Left ventricle myocardium superior (tissue), 1 donor: ENCODE results near the gene SEMA3D. TPM values are rescaled to one million over a fixed set of nuclear protein-coding genes. Genes with fewer than 3 reads are reported as not detected.
A peak's percentile ranks its signal among the peaks of the same experiment; 100 is the strongest.

Experiments used
- ATAC-seq: fragments of 200-7000 bp; cut with Tn5 transposase; one replicate; pipeline ENCODE4 v1.9.1; 2020; ENCODE audit warnings: mild to moderate bottlenecking, moderate library complexity
- DNase-seq: peaks from one replicate; pipeline ENCODE4 v3.0.0-alpha.2; 2020
- intact Hi-C: fragments of 100-400 bp; cut with micrococcal nuclease; formaldehyde crosslinking; loops from one replicate; pipeline ENCODE4 v1.11.0; 2022
- long read RNA-seq: library from polyadenylated mRNA; unstranded; transcript quantifications from one replicate; pipeline ENCODE4 v2.0.0, GENCODE V29; 2021
- total RNA-seq: library from RNA; stranded (reverse); fragmentation: NEBNext Ultra II Directional; extraction: Animal tissue kit (Norgen Biotek cat#: 25700); gene quantifications from one replicate; pipeline ENCODE4 v1.2.1, GENCODE V29; 2021
- donor health status: DM: no; HTN: yes; CAD: no; lungs with severe emphysema.

SEMA3D gene
- total RNA-seq, result 0.94 TPM
- long read RNA-seq, partial matches to known transcripts, result 0 of 2 reads
- long read RNA-seq, other reads (novel, unspliced or antisense), result 2 of 2 reads

- intact Hi-C loops, result loop anchor here (10.0 kb wide), 1 partner anchor 142 kb away; no protein-coding TSS in a partner anchor
- peak; percentile 96 for ATAC-seq
- DNase-seq, result peak; percentile 79
Measured at GRCh38 chr7:85186521-85187241, at the start of gene SEMA3D. SEMA3D (minus strand) TSS chr7:85187056; CDS start chr7:85121891, 65,165 bp downstream.

DNA sequence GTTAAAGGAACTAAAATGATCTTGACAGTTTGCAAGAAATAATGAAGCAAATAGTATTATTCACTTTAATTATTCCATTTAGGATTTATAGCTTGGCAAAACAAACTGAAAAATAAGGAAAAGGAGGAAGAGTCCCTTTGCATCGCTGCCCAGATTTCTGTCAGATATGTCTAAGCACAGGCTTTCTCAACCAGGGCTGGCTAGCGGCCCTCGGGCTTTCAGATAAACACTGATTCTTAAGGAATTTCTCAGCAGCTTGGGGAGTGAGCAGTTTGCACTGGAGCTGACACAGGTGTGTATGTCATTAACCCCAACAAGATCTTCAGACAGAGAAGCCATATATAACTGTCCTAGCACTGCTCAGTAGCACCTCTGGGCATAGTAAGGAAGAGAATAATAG lies 47.9 kb upstream of the SEMA3D start:
- intact Hi-C loops, result no loop called here
- ATAC-seq, result no peak

DNA sequence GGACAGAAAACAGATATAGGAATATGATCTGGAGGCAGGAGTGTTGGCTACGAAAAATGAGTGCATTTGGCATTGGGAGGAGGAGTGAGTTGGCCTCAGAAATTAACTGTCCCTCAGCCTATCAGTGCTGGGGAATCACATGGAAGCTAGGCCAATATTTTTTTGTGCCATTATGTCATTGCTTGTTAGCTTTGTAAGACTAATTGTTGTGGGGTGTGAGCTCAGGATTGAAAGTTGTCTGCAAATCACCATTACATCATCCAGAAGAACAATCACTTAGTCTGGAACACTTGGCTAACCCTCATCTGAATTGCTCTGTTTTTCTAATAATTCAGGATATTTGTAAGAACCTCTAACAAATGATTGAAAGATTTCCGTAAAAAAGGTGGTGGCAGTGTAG lies 45.2 kb upstream of the SEMA3D start:
- intact Hi-C loops, result no loop called here
- no peak for DNase-seq
- ATAC-seq, result no peak

More for the DNA sequence above, 47.9 kb upstream of the SEMA3D start:
- DNase-seq, result no peak

GRCh38 chr7:85230623-85231022 lies 43.8 kb upstream of the SEMA3D start:
- ATAC-seq, result no peak
- DNase-seq, result no peak
- intact Hi-C loops, result no loop called here

DNA sequence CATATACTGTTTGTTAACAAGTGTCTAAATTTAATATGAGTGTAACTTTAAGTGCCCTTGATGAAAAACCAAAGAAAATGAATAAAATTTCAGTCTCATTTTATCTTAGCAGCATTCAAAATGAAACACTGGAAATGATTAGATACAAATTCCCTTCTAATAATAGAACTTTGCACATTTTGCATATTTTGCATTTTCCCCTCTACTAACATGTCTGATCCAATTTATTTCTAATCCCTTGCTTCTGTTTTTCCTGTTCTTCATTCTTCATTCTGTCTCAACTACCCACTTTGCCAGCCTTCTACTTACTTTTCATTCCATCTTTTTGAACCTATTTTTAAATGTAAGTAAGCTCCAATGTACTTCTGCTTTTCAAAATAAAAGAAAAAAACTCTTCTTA lies 42.7 kb upstream of the SEMA3D start:
- DNase-seq (no peak), ATAC-seq (no peak)
- intact Hi-C loops, result no loop called here

DNA sequence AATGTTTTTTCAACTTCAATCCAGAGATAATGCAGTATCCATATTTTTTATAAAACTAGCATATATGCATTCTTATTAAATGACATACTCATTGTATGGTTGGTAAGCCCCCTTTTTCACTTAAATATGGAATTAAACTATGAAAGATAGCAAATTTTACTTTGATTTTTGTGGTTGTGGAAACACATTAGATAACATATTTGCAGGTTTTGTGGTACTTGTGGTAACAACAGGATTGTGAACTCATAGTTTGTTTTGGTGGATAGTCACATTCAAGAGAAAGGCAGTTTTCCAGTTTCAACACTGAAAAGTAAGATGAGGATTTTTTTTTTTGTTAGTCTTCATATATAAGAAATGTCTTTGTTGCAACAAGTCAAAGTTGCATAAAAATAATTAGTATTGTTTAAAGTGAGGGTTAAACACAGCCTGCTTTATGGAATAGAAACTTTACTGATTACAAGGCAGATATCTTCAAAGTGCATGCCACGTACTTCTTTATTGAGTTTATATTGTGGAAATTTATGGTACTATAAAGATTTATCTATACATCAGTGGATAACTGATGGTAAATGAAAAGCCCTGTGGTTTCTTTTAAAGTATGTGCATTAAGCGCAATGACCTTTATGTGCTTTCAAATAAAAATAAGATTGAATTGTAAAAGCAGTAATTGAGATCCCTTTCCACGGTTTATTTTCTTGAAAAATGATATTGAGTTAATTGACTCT lies 39.7 kb upstream of the SEMA3D start:
- DNase-seq, result no peak
- intact Hi-C loops, result no loop called here
- no peak for ATAC-seq

DNA sequence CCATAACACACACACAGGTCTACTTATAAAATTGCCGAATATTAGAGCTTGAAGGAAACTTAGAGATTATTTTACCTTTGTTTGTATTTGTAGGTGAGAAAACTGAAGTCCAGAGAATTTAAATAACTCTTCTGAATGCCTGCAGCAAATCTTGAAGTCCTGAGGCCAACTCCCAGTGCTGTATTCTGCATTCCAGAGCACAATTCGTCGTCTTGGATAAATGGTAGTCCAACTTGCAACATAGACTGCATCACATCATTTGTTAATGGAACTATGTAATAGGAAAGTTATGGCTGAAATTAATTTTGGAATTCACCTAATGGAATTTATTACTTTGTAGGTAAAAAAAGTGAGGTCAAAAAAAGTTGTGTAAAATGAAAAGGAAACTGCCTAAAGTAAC lies 37.3 kb upstream of the SEMA3D start:
- ATAC-seq (no peak), DNase-seq (no peak)
- intact Hi-C loops, result no loop called here

GRCh38 chr7:85222522-85222921 lies 35.7 kb upstream of the SEMA3D start:
- ATAC-seq, result no peak
- no peak for DNase-seq
- intact Hi-C loops, result no loop called here

- intact Hi-C loops, result no loop called here
- DNase-seq (no peak), ATAC-seq (no peak)
Measured at GRCh38 chr7:85221796-85222195, 34.9 kb upstream of the SEMA3D start.

DNA sequence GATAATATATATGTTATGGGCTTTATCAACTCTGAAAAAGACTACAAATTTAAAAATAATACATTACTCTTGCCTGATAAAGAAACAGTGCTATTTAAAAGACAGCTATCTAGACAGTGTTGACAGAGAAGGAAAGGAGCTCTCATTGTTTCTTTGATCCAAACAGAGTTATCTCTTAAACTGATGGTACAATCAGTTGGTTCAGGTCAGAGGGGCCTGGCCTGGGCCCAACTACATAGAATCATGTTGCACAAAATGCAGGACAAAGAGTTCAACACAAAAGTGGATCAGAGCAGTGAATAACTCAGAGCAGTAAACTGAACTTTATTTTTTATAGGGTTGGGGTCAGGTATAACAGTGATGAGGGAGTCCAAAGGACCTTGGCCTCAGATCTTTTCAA lies 33.8 kb upstream of the SEMA3D start:
- intact Hi-C loops, result no loop called here
- no peak for DNase-seq
- ATAC-seq, result no peak

GRCh38 chr7:85220023-85220422 lies 33.2 kb upstream of the SEMA3D start:
- ATAC-seq (no peak), DNase-seq (no peak)
- intact Hi-C loops, result no loop called here

GRCh38 chr7:85217085-85217484 lies 30.2 kb upstream of the SEMA3D start:
- no peak for DNase-seq
- intact Hi-C loops, result no loop called here
- no peak for ATAC-seq

GRCh38 chr7:85215098-85215497 lies 28.2 kb upstream of the SEMA3D start:
- ATAC-seq (no peak), DNase-seq (no peak)
- intact Hi-C loops, result no loop called here

GRCh38 chr7:85213500-85213899 lies 26.6 kb upstream of the SEMA3D start:
- no peak for DNase-seq
- intact Hi-C loops, result no loop called here
- no peak for ATAC-seq

DNA sequence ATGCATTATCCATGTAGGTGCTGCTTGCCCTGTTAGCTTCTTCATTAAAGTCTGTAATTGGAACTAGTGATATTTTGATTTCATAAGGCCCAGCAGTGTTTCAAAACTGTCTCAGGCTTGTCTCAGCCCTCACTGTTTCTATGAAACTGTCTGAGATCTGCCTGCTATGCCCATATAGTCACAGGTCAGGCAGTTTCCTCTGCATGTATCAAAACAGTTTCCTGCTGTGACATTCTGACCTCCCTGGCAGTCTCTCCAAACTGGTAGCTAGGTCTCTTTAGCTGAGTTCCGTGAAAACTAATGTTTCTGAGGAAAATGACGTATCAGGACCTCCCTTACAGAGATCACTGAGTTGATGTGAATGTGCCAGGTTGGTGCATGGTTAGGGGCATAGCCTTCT lies 18.9 kb upstream of the SEMA3D start:
- intact Hi-C loops, result no loop called here
- no peak for ATAC-seq
- DNase-seq, result no peak

- ATAC-seq (no peak), DNase-seq (no peak)
- intact Hi-C loops, result no loop called here
Measured at GRCh38 chr7:85204496-85204895, 17.6 kb upstream of the SEMA3D start.

- intact Hi-C loops, result no loop called here
Measured at GRCh38 chr7:85204061-85204460, 17.2 kb upstream of the SEMA3D start.

DNA sequence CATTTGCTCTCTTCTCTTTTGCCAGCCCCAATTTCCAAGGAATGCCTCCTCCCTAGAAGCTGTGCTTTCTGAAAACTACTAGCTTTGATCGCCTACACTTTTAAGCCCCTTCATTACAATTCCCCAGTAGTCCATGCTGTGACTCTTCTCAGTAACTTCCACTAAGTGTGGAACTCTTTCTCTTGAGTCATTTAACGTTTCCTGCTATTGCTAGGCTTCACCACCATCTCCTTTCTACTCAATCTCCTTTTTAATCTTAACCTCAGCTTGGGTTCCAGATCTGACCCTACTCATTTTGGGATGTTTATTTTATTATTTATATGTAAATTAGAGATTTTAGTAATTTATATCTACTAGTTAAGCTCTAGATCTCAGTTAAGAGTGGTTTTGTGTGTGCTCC lies 14.4 kb upstream of the SEMA3D start:
- no peak for DNase-seq
- ATAC-seq, result no peak
- intact Hi-C loops, result no loop called here

More at GRCh38 chr7:85204061-85204460, 17.2 kb upstream of the SEMA3D start:
- ATAC-seq (no peak), DNase-seq (no peak)

GRCh38 chr7:85196696-85197095 lies 9.8 kb upstream of the SEMA3D start:
- intact Hi-C loops, result no loop called here
- DNase-seq, result no peak
- ATAC-seq, result no peak

DNA sequence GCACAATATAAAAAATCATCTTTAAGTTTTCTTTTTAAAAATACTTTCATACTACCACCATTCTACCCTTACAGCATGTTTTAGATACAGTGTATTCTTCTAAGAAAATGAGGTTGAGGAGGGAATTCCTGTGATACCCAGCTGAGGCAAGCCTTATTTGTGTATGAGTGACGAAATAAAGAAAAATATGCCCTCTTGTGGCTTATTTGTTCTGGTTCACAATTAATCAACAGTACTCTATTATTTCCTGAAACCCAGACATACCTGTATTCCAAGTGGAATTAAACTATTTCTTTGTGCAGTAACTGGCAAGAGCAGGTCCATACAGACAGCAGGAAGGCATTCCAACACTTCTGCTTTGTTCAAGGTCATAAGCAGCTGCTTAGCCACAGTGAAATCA lies 4.5 kb upstream of the SEMA3D start:
- DNase-seq, result no peak
- ATAC-seq, result no peak
- intact Hi-C loops, result no loop called here

DNA sequence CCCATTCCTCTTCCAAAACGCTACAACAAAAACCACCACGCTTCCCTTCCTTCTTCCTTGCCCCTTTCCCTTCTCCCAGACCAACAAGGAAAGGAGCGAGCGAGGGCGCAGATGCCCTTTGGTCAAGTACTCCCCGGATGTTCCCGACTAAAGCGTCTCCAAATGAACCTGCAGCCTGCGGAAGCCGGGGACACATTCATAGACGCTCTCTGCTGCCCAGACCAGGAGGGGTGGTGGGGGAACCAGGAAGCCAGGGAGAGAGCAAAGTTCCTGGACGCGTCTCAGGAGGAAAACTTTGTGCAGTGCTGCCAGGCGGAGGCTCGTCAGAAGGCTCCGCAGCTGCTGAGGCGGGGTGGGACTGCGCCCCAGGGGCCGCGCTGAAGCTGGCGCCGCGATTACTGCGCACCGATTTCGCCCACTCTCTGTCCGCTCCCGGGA lies 754 bp downstream of the SEMA3D start:
- DNase-seq, result peak; percentile 31
- intact Hi-C loops, result loop anchor here (10.0 kb wide), 1 partner anchor 141 kb away; no protein-coding TSS in a partner anchor
- peak; percentile 70 for ATAC-seq
